A673 (cell line): ENCODE data around the gene IBSP. TPM values are rescaled to one million over a fixed set of nuclear protein-coding genes. Genes with fewer than 3 reads are reported as not detected.

Source experiments
- BruUV-seq: library from RNA; stranded (reverse); fragments of 400-500 nt; replicated peaks from 2 replicates; lab custom pipeline; 2021; lab: Mats Ljungman, UMichigan
- CTCF ChIA-PET: fragments of 300-600 bp; sonication (Branson Sonifier 250); formaldehyde crosslinking; loops from one replicate; lab custom pipeline; 2022; ENCODE audit warnings: antibody characterized with exemption; lab: Charles Lee
- POLR2A ChIA-PET: fragments of 300-600 bp; sonication (Branson Sonifier 250); formaldehyde crosslinking; loops from one replicate; lab custom pipeline; 2022; ENCODE audit warnings: antibody characterized with exemption; ENCODE audit not compliant: low non-redundant PET; lab: Charles Lee
- DNase-seq: peaks from one replicate; pipeline ENCODE4 v3.0.0-alpha.2; 2015; ENCODE audit warnings: low spot score
- H3K27ac ChIP-seq: fragments of 200-600 bp; sonication (generic); 2 replicates; pipeline ENCODE4 v1.5.1; 2016; ENCODE audit warnings: mixed run types, low read depth, mild to moderate bottlenecking, mixed read lengths, antibody characterized with exemption, low read length; ENCODE audit not compliant: poor library complexity, severe bottlenecking
- H3K27me3 ChIP-seq: fragments of 200-600 bp; sonication (generic); replicated peaks from 2 replicates; pipeline ENCODE4 v1.6.1; 2017; ENCODE audit warnings: mixed run types, low read depth, mild to moderate bottlenecking, mixed read lengths, antibody characterized with exemption, low read length; ENCODE audit not compliant: insufficient read depth, poor library complexity
- H3K36me3 ChIP-seq: fragments of 200-600 bp; sonication (generic); 2 replicates; pipeline ENCODE4 v1.6.1; 2016; ENCODE audit warnings: mixed run types, mild to moderate bottlenecking, mixed read lengths, antibody characterized with exemption, low read length; ENCODE audit not compliant: insufficient read depth, poor library complexity, severe bottlenecking
- H3K4me1 ChIP-seq: fragments of 200-600 bp; sonication (generic); 2 replicates; pipeline ENCODE4 v1.6.1; 2017; ENCODE audit warnings: mixed run types, mild to moderate bottlenecking, mixed read lengths, antibody characterized with exemption, low read length; ENCODE audit not compliant: insufficient read depth, poor library complexity, severe bottlenecking
- H3K4me3 ChIP-seq: fragments of 200-600 bp; sonication (generic); 2 replicates; pipeline ENCODE4 v1.5.1; 2016; ENCODE audit warnings: low read depth, mixed run types, mild to moderate bottlenecking, mixed read lengths, low read length; ENCODE audit not compliant: poor library complexity, severe bottlenecking
- H3K9me3 ChIP-seq: fragments of 200-600 bp; sonication (generic); 2 replicates; pipeline ENCODE4 v1.6.1; 2016; ENCODE audit warnings: mixed run types, low read depth, mild to moderate bottlenecking, mixed read lengths, antibody characterized with exemption, low read length; ENCODE audit not compliant: poor library complexity, severe bottlenecking
- CTCF ChIP-seq: fragments of 300-800, 200-600 bp; sonication (generic); conservative IDR thresholded peaks from 2 replicates; pipeline ENCODE4 v1.5.1; 2017; ENCODE audit warnings: low read depth, mild to moderate bottlenecking, antibody characterized with exemption, low read length, moderate library complexity, mixed read lengths
- EZH2 ChIP-seq: fragments of 200-600 bp; sonication (generic); IDR thresholded peaks from 2 replicates; pipeline ENCODE4 v1.6.1; 2017; ENCODE audit warnings: borderline replicate concordance, low read depth, mild to moderate bottlenecking, mixed read lengths, antibody characterized with exemption, low read length; ENCODE audit not compliant: poor library complexity, severe bottlenecking
- intact Hi-C: fragments of 100-400 bp; cut with micrococcal nuclease; formaldehyde crosslinking; loops from one replicate; pipeline ENCODE4 v1.10.0; 2022; ENCODE audit not compliant: unreplicated experiment
- total RNA-seq: library from RNA; stranded (reverse); gene quantifications from 2 replicates; pipeline ENCODE4 v1.2.3, GENCODE V29; 2021

The IBSP gene
- total RNA-seq, 1 experiment from 2014 or later = not detected

- TF ChIP-seq CTCF = no peak
- TF ChIP-seq EZH2 = no peak
- BruUV-seq = no TSS peak
- no peaks in the 10 kb centered on the region for H3K9me3 ChIP-seq
- H3K27me3 ChIP-seq = no peaks in the 10 kb centered on the region
- ChIA-PET CTCF (no interaction called here), POLR2A (no interaction called here)
- intact Hi-C loops = loop anchor here (10.0 kb wide), 1 partner anchor 571 kb away; no protein-coding TSS in a partner anchor
- H3K4me3 ChIP-seq = no peak overlapping the region
- no peak overlapping the region for H3K27ac ChIP-seq
- H3K36me3 ChIP-seq = no peaks in the 10 kb centered on the region
- no peaks in the 10 kb centered on the region for H3K4me1 ChIP-seq
- DNase-seq = no peak
Observed at GRCh38 chr4:87846226-87846625, 46.9 kb downstream of the IBSP start.

GRCh38 chr4:87848622-87849351 lies 49.4 kb downstream of the IBSP start:
- H3K4me3 ChIP-seq = no peak overlapping the region
- POLR2A ChIA-PET = no interaction called here
- intact Hi-C loops = loop anchor here (10.0 kb wide), 1 partner anchor 574 kb away; no protein-coding TSS in a partner anchor
- DNase-seq = peak; percentile 53
- BruUV-seq = no TSS peak
- CTCF ChIA-PET = interaction anchor here (0.6 to 1.0 kb wide), 2 partner anchors 91 to 125 kb away, joined by 3 to 4 read pairs; no protein-coding TSS in a partner anchor
- no peaks in the 10 kb centered on the region for H3K9me3 ChIP-seq
- H3K27me3 ChIP-seq = no peaks in the 10 kb centered on the region
- H3K4me1 ChIP-seq = no peaks in the 10 kb centered on the region
- H3K27ac ChIP-seq = no peak overlapping the region
- TF ChIP-seq EZH2 (no peak), CTCF (0 out of 2 replicates have a peak, but pooled peaks have one; percentile 24)
- H3K36me3 ChIP-seq = no peaks in the 10 kb centered on the region

- Histone ChIP-seq H3K36me3 (no peaks in the 10 kb centered on the region), H3K4me3 (no peak overlapping the region), H3K27ac (no peak overlapping the region), H3K27me3 (no peaks in the 10 kb centered on the region), H3K9me3 (no peaks in the 10 kb centered on the region), H3K4me1 (no peaks in the 10 kb centered on the region)
- DNase-seq = no peak
- CTCF ChIA-PET = interaction anchor here (0.6 kb wide), 1 partner anchor 90 kb away, joined by 3 read pairs; no protein-coding TSS in a partner anchor
- POLR2A ChIA-PET = no interaction called here
- BruUV-seq = no TSS peak
- intact Hi-C loops = loop anchor here (5.0 to 10.0 kb wide), 3 partner anchors 363 to 665 kb away; no protein-coding TSS in a partner anchor
- TF ChIP-seq EZH2 = no peak
- TF ChIP-seq CTCF = no peak
Observed at GRCh38 chr4:87849612-87850011, 50.3 kb downstream of the IBSP start.
